A549 (cell line): Measurements from ENCODE around the gene SNTG2. TPM values are rescaled to one million over a fixed set of nuclear protein-coding genes. Genes with fewer than 3 reads are reported as not detected.

Experiments used
- ATAC-seq, 2 experiments: fragments of 200-7000 bp in 1 of 2; fragments of >200 bp in 1 of 2; cut with Nextera tagmentation in 1 of 2; cut with Tn5 transposase in 1 of 2; 3 replicates each; pipeline versions ENCODE4 v1.8.0 to v1.9.1; 2018 to 2020; ENCODE audit warnings: mild to moderate bottlenecking in 1 of 2, moderate library complexity in 1 of 2
- CTCF ChIA-PET: fragments of 300-600 bp; sonication (Branson Sonifier 250); formaldehyde crosslinking; extraction: SDS; loops from one replicate; lab custom pipeline; 2021; ENCODE audit warnings: antibody characterized with exemption, inconsistent platforms; lab: Yijun Ruan, JAX
- POLR2A ChIA-PET: fragments of 350-600 bp; formaldehyde crosslinking; extraction: SDS; loops from one replicate; lab custom pipeline; 2021; ENCODE audit warnings: antibody characterized with exemption, inconsistent platforms; lab: Yijun Ruan, JAX
- DNase-seq, 2 experiments: peaks; one replicate each; pipeline versions ENCODE4 v3.0.0 to v3.0.0-alpha.2; 2011 to 2016; ENCODE audit warnings: low read depth in 1 of 2, low spot score in 1 of 2
- FAIRE-seq: peaks from 2 replicates; lab custom pipeline; 2011; peaks lifted over from hg19 to GRCh38; lab: Jason Lieb, UNC
- H3K27ac ChIP-seq, 2 experiments: fragments of >200 bp; sonication (Bioruptor Twin); formaldehyde crosslinking; 3 replicates each; pipeline ENCODE4 v1.5.1; 2016 to 2017
- H3K4me1 ChIP-seq: fragments of >200 bp; sonication (Bioruptor Twin); formaldehyde crosslinking; 3 replicates; pipeline ENCODE4 v1.6.1; 2016
- H3K4me2 ChIP-seq: fragments of >200 bp; sonication (Bioruptor Twin); formaldehyde crosslinking; 3 replicates; pipeline ENCODE4 v1.6.1; 2016
- H3K4me3 ChIP-seq: fragments of >200 bp; sonication (Bioruptor Twin); formaldehyde crosslinking; 3 replicates; pipeline ENCODE4 v1.5.1; 2016
- H3K9me3 ChIP-seq: fragments of >200 bp; sonication (Bioruptor Twin); formaldehyde crosslinking; 3 replicates; pipeline ENCODE4 v1.6.1; 2016
- CBX2 ChIP-seq: fragments of 200-600 bp; sonication (generic); IDR thresholded peaks from 2 replicates; pipeline ENCODE4 v1.6.1; 2016; ENCODE audit warnings: low read depth, mild to moderate bottlenecking, borderline replicate concordance
- CBX8 ChIP-seq: fragments of 200-600 bp; sonication (generic); IDR thresholded peaks from 2 replicates; pipeline ENCODE4 v1.6.1; 2016
- EHMT2 ChIP-seq: fragments of 200-600 bp; sonication (generic); IDR thresholded peaks from 2 replicates; pipeline ENCODE4 v1.6.1; 2016; ENCODE audit warnings: antibody characterized with exemption, low read depth, mild to moderate bottlenecking, moderate library complexity
- ESRRA ChIP-seq: fragments of 150-350 bp; IDR thresholded peaks from 2 replicates; pipeline ENCODE4 v1.6.1; 2014; ENCODE audit warnings: mild to moderate bottlenecking, low read length, borderline replicate concordance
- FOSB ChIP-seq: fragments of 250-450 bp; sonication (Bioruptor Pico); IDR thresholded peaks from 2 replicates; pipeline ENCODE4 v1.5.0; 2020; ENCODE audit warnings: mild to moderate bottlenecking, moderate library complexity
- GATA3 ChIP-seq: IDR thresholded peaks from 2 replicates; pipeline ENCODE4 v1.6.1; 2012; ENCODE audit warnings: borderline replicate concordance
- HDAC2 ChIP-seq: fragments of 200-600 bp; sonication (generic); IDR thresholded peaks from 2 replicates; pipeline ENCODE4 v1.6.1; 2016
- HOXA7 ChIP-seq: fragments of 250-450 bp; sonication (Bioruptor Pico); IDR thresholded peaks from 2 replicates; pipeline ENCODE4 v1.5.0; 2020; ENCODE audit warnings: mild to moderate bottlenecking, moderate library complexity
- HOXB5 ChIP-seq: fragments of 250-450 bp; sonication (Bioruptor Pico); IDR thresholded peaks from 2 replicates; pipeline ENCODE4 v1.5.0; 2020; ENCODE audit warnings: mild to moderate bottlenecking, moderate library complexity
- JUN ChIP-seq, 2 experiments: fragments of >200 bp; sonication (Bioruptor Twin); formaldehyde crosslinking; IDR thresholded peaks; 2 replicates in 1 of 2; 3 replicates in 1 of 2; pipeline ENCODE4 v1.6.1; 2016 to 2017
- JUNB ChIP-seq: fragments of >200 bp; sonication (Bioruptor Twin); formaldehyde crosslinking; IDR thresholded peaks from 2 replicates; pipeline ENCODE4 v1.6.1; 2016
- POLR2AphosphoS2 ChIP-seq: conservative IDR thresholded peaks from 2 replicates; pipeline ENCODE4 v1.6.1; 2012; ENCODE audit warnings: low read length, improper control_type of control experiment, inconsistent platforms
- RFX5 ChIP-seq: fragments of 450-650 bp; IDR thresholded peaks from 2 replicates; pipeline ENCODE4 v1.7.1; 2014; ENCODE audit warnings: antibody characterized with exemption, mild to moderate bottlenecking, moderate library complexity
- RNF2 ChIP-seq: fragments of 200-600 bp; sonication (generic); IDR thresholded peaks from 2 replicates; pipeline ENCODE4 v1.6.1; 2016; ENCODE audit warnings: low read depth, mild to moderate bottlenecking, antibody characterized with exemption, moderate library complexity, borderline replicate concordance
- SMC3 ChIP-seq: fragments of >200 bp; sonication (Bioruptor Twin); formaldehyde crosslinking; IDR thresholded peaks from 3 replicates; pipeline ENCODE4 v1.6.1; 2018; ENCODE audit warnings: inconsistent platforms
- TFCP2L1 ChIP-seq: fragments of 250-450 bp; sonication (Bioruptor Pico); IDR thresholded peaks from 2 replicates; pipeline ENCODE4 v1.5.0; 2021; ENCODE audit warnings: mild to moderate bottlenecking
- TP53 ChIP-seq: fragments of 250-450 bp; sonication (Bioruptor Pico); IDR thresholded peaks from 2 replicates; pipeline ENCODE4 v1.5.0; 2021; ENCODE audit warnings: mild to moderate bottlenecking, moderate library complexity
- ZFP36 ChIP-seq: fragments of 450-650 bp; IDR thresholded peaks from 2 replicates; pipeline ENCODE4 v1.6.1; 2014; ENCODE audit warnings: borderline replicate concordance; ENCODE audit not compliant: partially characterized antibody
- ZNF302 ChIP-seq: fragments of 250-450 bp; sonication (Bioruptor Pico); IDR thresholded peaks from 2 replicates; pipeline ENCODE4 v1.9.0; 2021; ENCODE audit warnings: inconsistent platforms, mild to moderate bottlenecking, moderate library complexity
- ZSCAN20 ChIP-seq: fragments of 250-450 bp; sonication (Bioruptor Pico); IDR thresholded peaks from 2 replicates; pipeline ENCODE4 v1.8.0; 2022; ENCODE audit warnings: mild to moderate bottlenecking, moderate library complexity
- WGBS: methylation state at CpG from one replicate; pipeline ENCODE4 v1.1.6; 2017; ENCODE audit errors: missing lambda C conversion rate; 5-methylcytosine and 5-hydroxymethylcytosine counted together
- polyA plus RNA-seq, 4 experiments: library from polyadenylated mRNA; depleted of rRNA in 3 of 4; stranded (reverse); fragments of >200 nt; fragmentation: RNase III in 1 of 4; extraction: RNeasy Plus Mini Kit Qiagen cat#74134 plus additional on column Dnase treatment in 1 of 4; gene quantifications; 2 replicates in 3 of 4; 3 replicates in 1 of 4; pipeline ENCODE4 v1.2.3, GENCODE V29; 2011 to 2017
- TF ChIP-seq, protein P1 (sequence below): fragments of >200 bp; sonication (Bioruptor Twin); formaldehyde crosslinking; IDR thresholded peaks from 3 replicates; pipeline ENCODE4 v1.6.1; 2016
- TF ChIP-seq, protein P2 (sequence below): fragments of 250-450 bp; sonication (Bioruptor Pico); IDR thresholded peaks from 2 replicates; pipeline ENCODE4 v1.5.0; 2020; ENCODE audit warnings: low read depth, mild to moderate bottlenecking, moderate library complexity
- TF ChIP-seq, protein P3 (sequence below): fragments of 150-350 bp; IDR thresholded peaks from 2 replicates; pipeline ENCODE4 v1.6.1; 2014; ENCODE audit warnings: low read depth, mild to moderate bottlenecking, low read length
- TF ChIP-seq, protein P4 (sequence below): fragments of >200 bp; sonication (Bioruptor Twin); formaldehyde crosslinking; IDR thresholded peaks from 2 replicates; pipeline ENCODE4 v1.6.1; 2016

Gene SNTG2
- polyA plus RNA-seq, 2 of the 4 experiments (the other 2 are of a cell fraction): not detected

DNA sequence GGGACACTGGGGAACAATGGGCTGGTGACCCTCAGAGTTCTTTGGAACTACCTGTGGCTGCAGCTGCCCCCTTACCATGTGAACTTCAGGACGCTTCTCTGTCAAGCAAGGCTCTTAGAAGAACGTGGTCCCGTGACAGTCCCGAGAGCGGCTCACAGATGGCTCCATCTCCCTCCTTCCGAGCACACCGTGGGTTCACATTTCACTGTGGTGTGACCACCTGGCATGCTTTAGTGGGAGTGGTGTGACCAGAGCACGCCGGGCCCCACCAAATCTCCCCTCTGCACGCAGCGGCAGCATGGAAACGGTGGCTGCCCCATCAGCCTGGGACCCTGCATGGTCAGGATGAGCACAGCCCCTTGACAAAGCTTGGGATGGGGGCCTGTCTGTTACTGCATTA, 452.9 kb downstream of the SNTG2 start:
- Histone ChIP-seq H3K9me3 (no peaks in the 10 kb centered on the region), H3K4me1 (no peaks in the 10 kb centered on the region), H3K4me3 (no peak overlapping the region), H3K4me2 (no peak overlapping the region), H3K27ac (no peak overlapping the region)
- DNase-seq (no peak), FAIRE-seq (no peak), ATAC-seq (no peak)
- TF ChIP-seq, protein P1, sequence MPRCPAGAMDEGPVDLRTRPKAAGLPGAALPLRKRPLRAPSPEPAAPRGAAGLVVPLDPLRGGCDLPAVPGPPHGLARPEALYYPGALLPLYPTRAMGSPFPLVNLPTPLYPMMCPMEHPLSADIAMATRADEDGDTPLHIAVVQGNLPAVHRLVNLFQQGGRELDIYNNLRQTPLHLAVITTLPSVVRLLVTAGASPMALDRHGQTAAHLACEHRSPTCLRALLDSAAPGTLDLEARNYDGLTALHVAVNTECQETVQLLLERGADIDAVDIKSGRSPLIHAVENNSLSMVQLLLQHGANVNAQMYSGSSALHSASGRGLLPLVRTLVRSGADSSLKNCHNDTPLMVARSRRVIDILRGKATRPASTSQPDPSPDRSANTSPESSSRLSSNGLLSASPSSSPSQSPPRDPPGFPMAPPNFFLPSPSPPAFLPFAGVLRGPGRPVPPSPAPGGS: no peak
- TF ChIP-seq FOSB (CRISPR knock-in tag) (no peak), HOXA7 (CRISPR knock-in tag) (no peak), TP53 (CRISPR knock-in tag) (no peak), TFCP2L1 (CRISPR knock-in tag) (no peak), GATA3 (no peak), RNF2 (no peak), RFX5 (no peak), ESRRA (no peak), EHMT2 (no peak), ZNF302 (CRISPR knock-in tag) (no peak), SMC3 (no peak)
- CTCF ChIA-PET: no interaction called here
- POLR2A ChIA-PET: no interaction called here
- 10% methylated on average over 12 of the region's 12 CpGs for whole genome bisulfite sequencing

DNA sequence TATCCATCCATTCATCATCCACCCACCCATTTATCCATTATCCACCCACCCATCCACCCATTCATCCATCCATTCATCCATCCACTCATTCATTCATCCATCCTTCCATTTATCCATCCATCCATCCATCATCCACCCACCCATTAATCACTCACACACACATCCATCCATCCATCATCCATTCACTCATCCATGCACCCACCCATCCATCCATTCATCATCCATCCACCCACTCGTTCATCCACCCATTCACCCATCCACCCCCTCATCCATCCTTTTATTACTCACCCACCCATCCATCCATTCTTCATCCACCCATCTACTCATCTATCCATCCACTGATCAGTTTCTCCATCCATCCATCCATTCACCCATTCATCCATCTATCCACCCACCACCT, 454.5 kb downstream of the SNTG2 start:
- FAIRE-seq (no peak), ATAC-seq (no peak), DNase-seq (no peak)
- no peak overlapping the region for H3K4me2 ChIP-seq
- no peak overlapping the region for H3K27ac ChIP-seq
- ChIA-PET POLR2A (no interaction called here), CTCF (no interaction called here)
- WGBS: 0% methylated on average over 1 of the region's 1 CpG
- no peaks in the 10 kb centered on the region for H3K9me3 ChIP-seq
- H3K4me1 ChIP-seq: no peaks in the 10 kb centered on the region
- H3K4me3 ChIP-seq: no peak overlapping the region
- TF ChIP-seq JUN (IDR thresholded peaks at IDR 0.05): no peak

DNA sequence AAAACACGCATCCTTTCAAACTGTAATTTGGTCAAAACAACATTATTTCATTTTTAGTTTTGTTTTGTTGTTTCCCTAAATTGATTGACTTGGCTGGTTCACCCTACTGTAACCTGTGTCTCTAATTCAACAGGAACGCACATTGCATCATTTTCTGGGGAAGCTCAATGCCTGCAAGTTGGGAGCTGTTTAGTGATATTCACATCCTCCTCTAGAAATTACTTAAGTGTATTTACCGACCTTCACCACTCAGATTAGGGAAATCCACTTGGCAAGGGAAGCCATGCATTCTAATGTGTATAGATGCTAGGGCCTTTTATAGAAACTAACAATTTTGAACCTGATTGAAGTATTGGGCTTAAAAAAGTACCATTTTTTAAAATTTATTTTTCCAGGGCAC, 455.3 kb downstream of the SNTG2 start:
- ATAC-seq (no peak), DNase-seq (no peak), FAIRE-seq (no peak)
- H3K27ac ChIP-seq: no peak overlapping the region
- no peak overlapping the region for H3K4me3 ChIP-seq
- H3K9me3 ChIP-seq: no peaks in the 10 kb centered on the region
- ChIA-PET CTCF (no interaction called here), POLR2A (no interaction called here)
- no peak overlapping the region for H3K4me2 ChIP-seq
- no peaks in the 10 kb centered on the region for H3K4me1 ChIP-seq
- no peak for TF ChIP-seq GATA3
- TF ChIP-seq, protein P2, sequence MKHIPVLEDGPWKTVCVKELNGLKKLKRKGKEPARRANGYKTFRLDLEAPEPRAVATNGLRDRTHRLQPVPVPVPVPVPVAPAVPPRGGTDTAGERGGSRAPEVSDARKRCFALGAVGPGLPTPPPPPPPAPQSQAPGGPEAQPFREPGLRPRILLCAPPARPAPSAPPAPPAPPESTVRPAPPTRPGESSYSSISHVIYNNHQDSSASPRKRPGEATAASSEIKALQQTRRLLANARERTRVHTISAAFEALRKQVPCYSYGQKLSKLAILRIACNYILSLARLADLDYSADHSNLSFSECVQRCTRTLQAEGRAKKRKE: no peak
- TF ChIP-seq, protein P3, sequence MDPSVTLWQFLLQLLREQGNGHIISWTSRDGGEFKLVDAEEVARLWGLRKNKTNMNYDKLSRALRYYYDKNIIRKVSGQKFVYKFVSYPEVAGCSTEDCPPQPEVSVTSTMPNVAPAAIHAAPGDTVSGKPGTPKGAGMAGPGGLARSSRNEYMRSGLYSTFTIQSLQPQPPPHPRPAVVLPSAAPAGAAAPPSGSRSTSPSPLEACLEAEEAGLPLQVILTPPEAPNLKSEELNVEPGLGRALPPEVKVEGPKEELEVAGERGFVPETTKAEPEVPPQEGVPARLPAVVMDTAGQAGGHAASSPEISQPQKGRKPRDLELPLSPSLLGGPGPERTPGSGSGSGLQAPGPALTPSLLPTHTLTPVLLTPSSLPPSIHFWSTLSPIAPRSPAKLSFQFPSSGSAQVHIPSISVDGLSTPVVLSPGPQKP: no peak
- TF ChIP-seq, protein P4, sequence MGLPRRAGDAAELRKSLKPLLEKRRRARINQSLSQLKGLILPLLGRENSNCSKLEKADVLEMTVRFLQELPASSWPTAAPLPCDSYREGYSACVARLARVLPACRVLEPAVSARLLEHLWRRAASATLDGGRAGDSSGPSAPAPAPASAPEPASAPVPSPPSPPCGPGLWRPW: no peak
- no peak for TF ChIP-seq CBX8
- no peak for TF ChIP-seq ZFP36
- TF ChIP-seq HDAC2: no peak
- no peak for TF ChIP-seq POLR2AphosphoS2
- TF ChIP-seq EHMT2: no peak
- no peak for TF ChIP-seq JUNB
- TF ChIP-seq HOXB5 (CRISPR knock-in tag): no peak
- TF ChIP-seq CBX2: no peak
- TF ChIP-seq ZSCAN20 (CRISPR knock-in tag): no peak
- no peak for TF ChIP-seq TFCP2L1 (CRISPR knock-in tag)
- TF ChIP-seq, protein P1: no peak
- WGBS: 5% methylated on average over 3 of the region's 3 CpGs
